Measurements from ENCODE around the gene MUSK. TPM values are rescaled to one million over a fixed set of nuclear protein-coding genes. Genes with fewer than 3 reads are reported as not detected.

MUSK gene
- total RNA-seq (2012; rRNA removed) = under 0.01 and 0.18 TPM in 2 replicates
- polyA plus RNA-seq (2012; rRNA removed) = 0.07 and 0.19 TPM in 2 replicates
- polyA plus RNA-seq (2012; cell fraction: cytosol; rRNA removed) = 0.02 TPM in 1 of 2 replicates, not detected in the other
- 0.04 and 0.08 TPM in 2 replicates for polyA plus RNA-seq (2012; cell fraction: nucleus; rRNA removed; ENCODE audit: low replicate concordance)
- Bru-seq, nascent RNA = percentile 33 among the genes with signal in this experiment
- percentile 27 among the genes with signal in this experiment for BruChase-seq, experiment 1, labeled RNA remaining after a 6-hour chase
- percentile 27 among the genes with signal in this experiment for BruChase-seq, experiment 2, labeled RNA remaining after a 2-hour chase
- long read RNA-seq, partial matches to known transcripts = 0 of 1 reads
- long read RNA-seq, other reads (novel, unspliced or antisense) = 1 of 1 reads

GRCh38 chr9:110668570-110669167 lies at the start of gene MUSK:
MUSK (plus strand) TSS chr9:110668791; CDS start chr9:110668905, 114 bp downstream.
- Histone ChIP-seq H3K23ac (ENCODE audit: low read depth, low read length) (no peak within 1 kb of the TSS), H2BK20ac (ENCODE audit: low read depth, low read length) (peak within 1 kb of the TSS; percentile 14; the same call in 1 of the 2 replicates), H2BK5ac (ENCODE audit: low read depth, low read length, poor library complexity, severe bottlenecking) (peak within 1 kb of the TSS; percentile 47), H2BK120ac (ENCODE audit: low read depth, low read length) (peak within 1 kb of the TSS; percentile 17; the same call in 1 of the 2 replicates), H4K20me1 (ENCODE audit: insufficient read depth, low read length) (no peaks in the 10 kb centered on the region), H3K4ac (ENCODE audit: low read depth, low read length) (no peak within 1 kb of the TSS), H2AK5ac (ENCODE audit: low read depth, low read length) (peak within 1 kb of the TSS; percentile 51; the same call in 1 of the 2 replicates), H3K56ac (ENCODE audit: extremely low read depth, insufficient read depth, low read length) (no peak within 1 kb of the TSS), H3K9ac (ENCODE audit: low read depth, low read length) (no peak within 1 kb of the TSS), H4K8ac (ENCODE audit: low read depth in 2 of 2, low read length in 2 of 2) (peak within 1 kb of the TSS in 1 of 2 experiments; percentile 30; a peak in 1 of 4 replicates), H3K9me1 (ENCODE audit: insufficient read depth, low read length) (no peaks in the 10 kb centered on the region), H2BK15ac (ENCODE audit: low read depth, low read length) (0 out of 3 replicates have a peak within 1 kb of the TSS, but pooled peaks have one; percentile 11), H3K4me1 (ENCODE audit: control insufficient read depth, insufficient read depth, low read length) (no peaks in the 10 kb centered on the region), H4K5ac (ENCODE audit: low read depth, low read length) (no peak within 1 kb of the TSS; the same call in 1 of the 2 replicates), H3K9me3 (ENCODE audit: control insufficient read depth, insufficient read depth, low read length) (no peaks in the 10 kb centered on the region), H3K4me3 (ENCODE audit: insufficient read depth, low read depth, low read length) (no peak within 1 kb of the TSS), H3K18ac (ENCODE audit: low read depth, low read length) (peak within 1 kb of the TSS; percentile 11; the same call in 1 of the 2 replicates), H4K91ac (ENCODE audit: insufficient read depth, low read depth, low read length) (no peak within 1 kb of the TSS), H3K27ac (ENCODE audit: insufficient read depth, low read length) (peak within 1 kb of the TSS; percentile 15; the same call in 1 of the 2 replicates), H3K14ac (replicated peaks; ENCODE audit: low read depth, low read length) (peak within 1 kb of the TSS; percentile 49; the same call in 1 of the 2 replicates), H3K79me1 (ENCODE audit: low read depth in 1 of 2, low read length in 2 of 2) (no peaks in the 10 kb centered on the region), H2AFZ (replicated peaks; ENCODE audit: low read length, poor library complexity) (peak within 1 kb of the TSS; percentile 44), H3K4me2 (ENCODE audit: low read depth, low read length) (no peak within 1 kb of the TSS), H3K27me3 (ENCODE audit: control insufficient read depth, insufficient read depth, low read length) (no peaks in the 10 kb centered on the region), H3K36me3 (ENCODE audit: control insufficient read depth, insufficient read depth, low read length) (no peaks in the 10 kb centered on the region), H2AK9ac (replicated peaks; ENCODE audit: low read depth, low read length, poor library complexity) (no peak within 1 kb of the TSS)
- ChIA-PET CTCF (no interaction called here), POLR2A (ENCODE audit: unreplicated experiment) (no interaction called here)
- in situ Hi-C loops (cut with MboI; ENCODE audit: low sequenced_read_pairs) (no loop called here), intact Hi-C loops (cut with micrococcal nuclease) (no loop called here), dilution Hi-C loops (cut with HindIII; ENCODE audit: low sequenced_read_pairs, unreplicated experiment) (no loop called here)
- WGBS, 2 experiments (ENCODE audit: extremely low coverage in 2 of 2, insufficient read length in 1 of 2) = 70% methylated on average over 2 of the region's 8 CpGs; no CpG with 5 or more reads in 1 of the 2 experiments
- ATAC-seq (ENCODE audit: low read depth) (peak; percentile 72), DNase-seq (peak; percentile 16)
- BruUV-seq (replicated peaks) = no TSS peak
- TF ChIP-seq RCOR1 (IDR thresholded peaks at IDR 0.05; ENCODE audit: insufficient replicate concordance, low read length) (no peak), FOS (IDR thresholded peaks at IDR 0.05; ENCODE audit: low read depth, low read length) (no peak), CTCF (conservative IDR thresholded peaks at IDR 0.05; ENCODE audit: low read depth, low read length) (no peak), USF2 (IDR thresholded peaks at IDR 0.05; ENCODE audit: low read depth, low read length) (no peak), POLR2A (IDR thresholded peaks at IDR 0.05; ENCODE audit: low read depth, low read length) (no peak), BHLHE40 (IDR thresholded peaks at IDR 0.05; ENCODE audit: low read depth, low read length) (no peak), SMC3 (IDR thresholded peaks at IDR 0.05; ENCODE audit: low read depth, low read length) (no peak), MAZ (IDR thresholded peaks at IDR 0.05; ENCODE audit: borderline replicate concordance, low read depth, low read length) (no peak), NFE2L2 (IDR thresholded peaks at IDR 0.05; ENCODE audit: low read depth, low read length) (no peak), MAFK (IDR thresholded peaks at IDR 0.05; ENCODE audit: low read depth, low read length) (no peak), MXI1 (IDR thresholded peaks at IDR 0.05; ENCODE audit: borderline replicate concordance, low read depth, low read length) (no peak), RAD21 (IDR thresholded peaks at IDR 0.05; ENCODE audit: low read length) (no peak), CEBPB (IDR thresholded peaks at IDR 0.05; ENCODE audit: low read depth, low read length) (no peak)

Measured in IMR-90 (cell line).